Measurements from ENCODE around the gene ADAT3. TPM values are rescaled to one million over a fixed set of nuclear protein-coding genes. Genes with fewer than 3 reads are reported as not detected.

The ADAT3 gene
- polyA plus RNA-seq, 2 donors: 6.4 to 6.9 TPM

DNA sequence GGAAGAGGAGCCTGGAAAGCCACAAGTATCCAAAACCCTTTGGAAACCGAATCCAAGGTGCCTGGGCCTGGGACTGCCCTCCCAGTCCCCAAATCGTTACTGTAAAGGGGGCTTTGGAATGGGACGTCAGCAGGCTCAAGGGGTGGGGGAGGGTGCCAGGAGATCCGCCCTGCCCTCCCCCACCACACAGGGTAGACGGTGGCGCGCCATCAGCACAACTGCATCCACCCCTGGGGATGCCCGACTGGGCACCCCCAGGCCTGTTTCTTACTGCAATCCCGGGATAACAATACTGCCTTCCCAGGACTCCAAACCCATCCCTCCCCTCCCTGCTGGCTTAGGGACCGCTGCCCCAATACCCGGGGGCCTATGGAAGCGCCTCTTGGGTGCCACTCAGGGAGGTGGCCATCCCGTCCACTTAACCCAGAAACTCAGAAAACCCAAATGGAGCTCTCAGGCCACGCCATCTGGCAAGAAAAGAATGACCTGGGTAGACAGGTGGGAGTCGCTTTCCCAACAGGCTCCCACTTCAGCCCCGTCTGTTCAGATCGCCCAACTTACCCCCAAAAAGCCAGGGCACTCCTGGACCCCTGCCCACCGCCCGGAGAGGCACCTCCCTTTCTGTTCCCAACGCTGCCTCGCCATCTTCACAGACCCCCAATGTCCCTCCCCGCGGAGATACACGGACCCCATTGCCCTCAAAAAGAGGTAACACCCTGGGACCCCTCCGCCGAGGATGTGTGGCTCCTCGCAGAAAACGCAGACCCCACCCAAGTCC lies 44.2 kb upstream of the ADAT3 start:
- Histone ChIP-seq H3K27ac (ENCODE audit: low read depth in 2 of 2, low read length in 1 of 2) (peak overlapping the region; percentile 12 to 58), H3K4me1 (ENCODE audit: control insufficient read depth in 2 of 2, insufficient read depth in 2 of 2, low read length in 1 of 2) (peaks cover 12 to 42% of the 10 kb centered on the region in 2 donors), H3K9me3 (ENCODE audit: control insufficient read depth in 2 of 2, insufficient read depth in 1 of 2, low read depth in 1 of 2, low read length in 1 of 2) (no peaks in the 10 kb centered on the region), H3K4me3 (ENCODE audit: low read depth in 1 of 2, low read length in 2 of 2) (peak overlapping the region; percentile 86 to 90), H3K27me3 (ENCODE audit: control insufficient read depth in 1 of 2, insufficient read depth in 2 of 2, low read length in 2 of 2) (no peaks in the 10 kb centered on the region), H3K36me3 (ENCODE audit: control insufficient read depth in 2 of 2, insufficient read depth in 2 of 2, low read length in 1 of 2) (no peaks in the 10 kb centered on the region)
- 42 to 49% methylated on average over 28 of the region's 28 CpGs for WGBS, 2 donors

DNA sequence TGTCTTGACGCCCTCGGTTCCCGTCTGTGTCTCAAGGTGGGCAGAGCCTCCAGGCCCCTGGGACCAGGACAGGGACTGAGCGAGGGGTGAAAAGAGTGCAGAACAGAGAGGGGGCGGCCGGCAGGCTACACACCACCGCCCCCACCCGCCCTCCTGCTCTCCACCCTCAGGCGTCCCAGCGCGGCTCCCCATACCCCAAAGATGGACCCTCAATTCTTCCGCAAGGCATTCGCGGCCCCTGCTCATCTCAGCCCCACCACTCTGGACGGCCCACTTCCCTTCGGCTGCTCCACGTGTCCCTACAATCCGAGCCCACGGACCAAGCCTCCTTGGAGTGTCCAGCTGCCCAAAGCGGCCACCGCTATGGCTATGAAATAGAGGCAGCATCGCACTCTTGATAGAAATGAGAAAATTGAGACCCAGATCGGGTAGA lies 43.6 kb upstream of the ADAT3 start:
- Histone ChIP-seq H3K27ac (ENCODE audit: low read depth in 2 of 2, low read length in 1 of 2) (peak overlapping the region; percentile 29 to 95), H3K4me3 (ENCODE audit: low read depth in 1 of 2, low read length in 2 of 2) (peak overlapping the region; percentile 86 to 90), H3K27me3 (ENCODE audit: control insufficient read depth in 1 of 2, insufficient read depth in 2 of 2, low read length in 2 of 2) (no peaks in the 10 kb centered on the region)

DNA sequence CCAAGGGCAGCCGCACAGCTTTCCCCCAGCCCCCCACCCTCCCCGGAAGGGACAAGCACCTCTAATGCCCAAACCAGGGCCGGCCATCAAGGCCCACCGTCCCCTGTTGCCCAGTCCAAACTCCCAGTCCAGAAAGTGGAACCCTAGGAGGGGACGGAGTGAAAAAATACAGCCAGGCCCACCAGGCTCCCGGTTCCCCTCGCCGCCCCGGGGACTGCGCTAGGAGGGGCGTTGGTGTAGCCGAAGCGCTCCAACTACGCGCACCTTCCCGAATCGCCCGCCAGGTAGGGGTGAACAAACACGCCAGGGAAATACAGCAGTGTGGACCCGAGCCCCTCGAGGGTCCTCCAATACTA lies 43.2 kb upstream of the ADAT3 start:
- WGBS, 2 donors: 5 to 7% methylated on average over 21 of the region's 21 CpGs
- peaks cover 11 to 34% of the 10 kb centered on the region in 2 donors for H3K4me1 ChIP-seq (ENCODE audit: control insufficient read depth in 2 of 2, insufficient read depth in 2 of 2, low read length in 1 of 2)
- peak overlapping the region; percentile 29 to 95 for H3K27ac ChIP-seq (ENCODE audit: low read depth in 2 of 2, low read length in 1 of 2)

More for the DNA sequence above, 43.6 kb upstream of the ADAT3 start:
- Histone ChIP-seq H3K4me1 (ENCODE audit: control insufficient read depth in 2 of 2, insufficient read depth in 2 of 2, low read length in 1 of 2) (peaks cover 11 to 37% of the 10 kb centered on the region in 2 donors), H3K36me3 (ENCODE audit: control insufficient read depth in 2 of 2, insufficient read depth in 2 of 2, low read length in 1 of 2) (no peaks in the 10 kb centered on the region), H3K9me3 (ENCODE audit: control insufficient read depth in 2 of 2, insufficient read depth in 1 of 2, low read depth in 1 of 2, low read length in 1 of 2) (no peaks in the 10 kb centered on the region)
- WGBS, 2 donors: 24 to 35% methylated on average over 23 of the region's 23 CpGs

DNA sequence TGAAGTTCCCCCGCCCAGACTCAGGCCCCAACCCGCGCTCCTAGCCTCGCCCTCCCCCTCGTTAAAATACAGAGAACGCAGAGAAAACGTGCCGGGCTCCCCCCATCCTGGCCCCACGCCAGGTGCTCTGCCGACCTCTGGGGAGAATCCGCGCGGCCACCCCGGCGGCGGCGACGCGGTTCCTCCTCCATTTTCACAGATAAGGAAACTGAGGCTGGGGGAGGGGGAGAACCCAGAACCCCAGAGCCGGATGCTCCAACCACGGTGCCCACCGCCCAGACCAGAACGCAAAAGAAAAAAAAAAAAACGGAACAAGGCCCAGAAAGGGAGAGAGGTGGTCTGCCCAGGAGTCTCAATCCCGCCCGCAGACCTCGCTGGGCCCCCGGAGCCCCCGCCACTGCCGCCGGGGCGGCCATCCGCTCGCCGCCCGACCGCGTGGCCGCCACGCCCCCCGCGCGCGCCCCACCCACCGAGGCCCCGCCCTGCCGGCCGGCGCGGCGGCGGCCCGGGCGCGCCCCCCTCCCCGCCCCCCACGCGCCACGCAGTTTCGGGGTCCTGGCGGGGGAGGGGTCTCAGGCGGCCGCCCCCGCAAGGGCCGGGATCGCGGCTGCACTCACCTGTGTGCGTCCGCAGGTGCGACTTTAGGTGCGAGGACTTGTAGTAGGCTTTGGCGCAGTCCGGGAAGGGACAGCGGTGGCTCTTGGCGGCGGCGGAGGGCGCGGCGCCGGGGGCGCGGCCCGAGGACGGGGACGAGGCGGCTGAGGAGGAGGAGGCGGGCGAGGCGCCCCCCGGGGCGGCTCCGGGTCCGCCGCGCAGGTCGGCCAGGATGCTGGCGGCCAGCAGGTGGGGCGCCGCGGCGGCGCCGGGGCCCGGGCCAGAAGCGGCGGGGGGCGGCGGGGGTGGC lies 42.5 kb upstream of the ADAT3 start:
- H3K27me3 ChIP-seq (ENCODE audit: control insufficient read depth in 1 of 2, insufficient read depth in 2 of 2, low read length in 2 of 2): no peaks in the 10 kb centered on the region
- H3K4me1 ChIP-seq (ENCODE audit: control insufficient read depth in 2 of 2, insufficient read depth in 2 of 2, low read length in 1 of 2): peaks cover 11 to 31% of the 10 kb centered on the region in 2 donors
- peak overlapping the region; percentile 86 to 90 for H3K4me3 ChIP-seq (ENCODE audit: low read depth in 1 of 2, low read length in 2 of 2)
- H3K36me3 ChIP-seq (ENCODE audit: control insufficient read depth in 2 of 2, insufficient read depth in 2 of 2, low read length in 1 of 2): no peaks in the 10 kb centered on the region
- peak overlapping the region; percentile 90 to 95 for H3K27ac ChIP-seq (ENCODE audit: low read depth in 2 of 2, low read length in 1 of 2)
- WGBS, 2 donors: 0 to 1% methylated on average over 103 to 109 of the region's 109 CpGs
- no peaks in the 10 kb centered on the region for H3K9me3 ChIP-seq (ENCODE audit: control insufficient read depth in 2 of 2, insufficient read depth in 1 of 2, low read depth in 1 of 2, low read length in 1 of 2)

More for the DNA sequence above, 43.2 kb upstream of the ADAT3 start:
- Histone ChIP-seq H3K9me3 (ENCODE audit: control insufficient read depth in 2 of 2, insufficient read depth in 1 of 2, low read depth in 1 of 2, low read length in 1 of 2) (no peaks in the 10 kb centered on the region), H3K36me3 (ENCODE audit: control insufficient read depth in 2 of 2, insufficient read depth in 2 of 2, low read length in 1 of 2) (no peaks in the 10 kb centered on the region), H3K4me3 (ENCODE audit: low read depth in 1 of 2, low read length in 2 of 2) (peak overlapping the region; percentile 86 to 90), H3K27me3 (ENCODE audit: control insufficient read depth in 1 of 2, insufficient read depth in 2 of 2, low read length in 2 of 2) (no peaks in the 10 kb centered on the region)

DNA sequence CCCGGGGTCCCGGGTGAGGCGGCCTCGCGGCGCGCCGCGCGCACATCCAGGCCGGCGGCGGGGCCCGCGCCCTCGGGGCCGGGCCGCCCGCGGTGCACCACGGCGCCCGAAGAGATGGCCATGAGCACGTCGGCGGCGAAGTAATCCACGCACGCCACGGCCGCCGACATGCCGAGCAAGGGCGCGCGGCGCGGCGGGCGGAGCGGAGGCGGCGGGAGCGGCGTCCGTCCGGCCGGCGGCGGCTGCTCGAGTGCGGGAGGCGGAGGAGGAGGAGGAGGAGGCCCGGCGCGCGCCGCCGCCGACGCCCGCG lies 41.9 kb upstream of the ADAT3 start, which contains the start of gene KLF16:
TSS of gene KLF16 (minus strand) at position 252 of the 310 bp plus-strand sequence. CDS start at position 170, 82 bp downstream.
- 0 to 1% methylated on average over 51 to 63 of the region's 63 CpGs for WGBS, 2 donors

DNA sequence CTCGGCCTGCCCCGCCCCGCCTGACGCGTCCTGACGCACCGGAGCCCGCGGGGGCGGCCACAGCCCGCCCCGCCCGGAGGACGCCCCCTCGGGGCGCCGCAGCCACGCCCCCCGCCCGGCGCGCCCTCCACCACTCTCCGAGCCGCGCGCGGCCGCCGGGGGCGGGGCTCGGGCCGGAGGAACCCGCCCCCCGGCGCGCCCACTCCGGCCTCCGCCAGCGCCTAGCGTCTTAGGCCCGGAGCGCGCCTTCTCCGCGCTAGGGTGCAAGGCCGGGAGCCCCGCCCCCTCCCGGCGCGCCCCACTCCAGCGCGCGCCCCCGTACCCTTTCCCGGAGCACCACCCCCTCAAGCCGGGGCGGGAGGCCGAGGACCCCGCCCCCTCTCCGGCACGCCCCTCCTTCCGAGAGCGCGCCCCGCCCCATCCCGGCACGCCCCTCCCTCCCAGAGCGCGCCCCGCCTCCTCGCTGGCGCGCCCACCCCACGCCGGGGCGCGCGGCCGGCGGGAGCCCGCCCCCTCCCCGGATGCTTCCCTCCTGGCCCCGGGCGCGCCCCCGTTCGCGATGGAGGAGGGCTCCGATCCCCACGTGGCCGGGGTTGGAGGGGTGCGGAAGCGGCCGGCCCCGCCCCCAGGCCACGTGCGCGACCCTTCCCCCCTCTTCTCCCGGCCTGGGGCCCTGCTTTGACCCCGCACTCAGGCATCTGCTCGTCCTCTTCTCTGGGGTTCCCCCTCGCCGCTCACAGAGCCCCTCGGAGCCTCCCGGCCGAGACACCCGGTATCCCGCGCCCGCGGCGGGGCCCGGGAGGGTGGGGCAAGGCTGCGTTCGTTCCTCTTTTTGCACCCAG lies 41.3 kb upstream of the ADAT3 start:
- Histone ChIP-seq H3K4me1 (ENCODE audit: control insufficient read depth in 2 of 2, insufficient read depth in 2 of 2, low read length in 1 of 2) (peaks cover 8 to 22% of the 10 kb centered on the region in 2 donors), H3K27ac (ENCODE audit: low read depth in 2 of 2, low read length in 1 of 2) (peak overlapping the region; percentile 90 to 95), H3K4me3 (ENCODE audit: low read depth in 1 of 2, low read length in 2 of 2) (peak overlapping the region; percentile 66 to 86), H3K27me3 (ENCODE audit: control insufficient read depth in 1 of 2, insufficient read depth in 2 of 2, low read length in 2 of 2) (no peaks in the 10 kb centered on the region), H3K9me3 (ENCODE audit: control insufficient read depth in 2 of 2, insufficient read depth in 1 of 2, low read depth in 1 of 2, low read length in 1 of 2) (no peaks in the 10 kb centered on the region), H3K36me3 (ENCODE audit: control insufficient read depth in 2 of 2, insufficient read depth in 2 of 2, low read length in 1 of 2) (no peaks in the 10 kb centered on the region)
- WGBS, 2 donors: 1% methylated on average over 50 to 115 of the region's 115 CpGs

More for the DNA sequence above, 41.9 kb upstream of the ADAT3 start, which contains the start of gene KLF16:
- Histone ChIP-seq H3K9me3 (ENCODE audit: control insufficient read depth in 2 of 2, insufficient read depth in 1 of 2, low read depth in 1 of 2, low read length in 1 of 2) (no peaks in the 10 kb centered on the region), H3K4me1 (ENCODE audit: control insufficient read depth in 2 of 2, insufficient read depth in 2 of 2, low read length in 1 of 2) (peaks cover 8 to 24% of the 10 kb centered on the region in 2 donors), H3K27ac (ENCODE audit: low read depth in 2 of 2, low read length in 1 of 2) (peak within 1 kb of the TSS; percentile 90 to 95), H3K36me3 (ENCODE audit: control insufficient read depth in 2 of 2, insufficient read depth in 2 of 2, low read length in 1 of 2) (no peaks in the 10 kb centered on the region), H3K4me3 (ENCODE audit: low read depth in 1 of 2, low read length in 2 of 2) (peak within 1 kb of the TSS; percentile 86 to 90), H3K27me3 (ENCODE audit: control insufficient read depth in 1 of 2, insufficient read depth in 2 of 2, low read length in 2 of 2) (no peaks in the 10 kb centered on the region)

DNA sequence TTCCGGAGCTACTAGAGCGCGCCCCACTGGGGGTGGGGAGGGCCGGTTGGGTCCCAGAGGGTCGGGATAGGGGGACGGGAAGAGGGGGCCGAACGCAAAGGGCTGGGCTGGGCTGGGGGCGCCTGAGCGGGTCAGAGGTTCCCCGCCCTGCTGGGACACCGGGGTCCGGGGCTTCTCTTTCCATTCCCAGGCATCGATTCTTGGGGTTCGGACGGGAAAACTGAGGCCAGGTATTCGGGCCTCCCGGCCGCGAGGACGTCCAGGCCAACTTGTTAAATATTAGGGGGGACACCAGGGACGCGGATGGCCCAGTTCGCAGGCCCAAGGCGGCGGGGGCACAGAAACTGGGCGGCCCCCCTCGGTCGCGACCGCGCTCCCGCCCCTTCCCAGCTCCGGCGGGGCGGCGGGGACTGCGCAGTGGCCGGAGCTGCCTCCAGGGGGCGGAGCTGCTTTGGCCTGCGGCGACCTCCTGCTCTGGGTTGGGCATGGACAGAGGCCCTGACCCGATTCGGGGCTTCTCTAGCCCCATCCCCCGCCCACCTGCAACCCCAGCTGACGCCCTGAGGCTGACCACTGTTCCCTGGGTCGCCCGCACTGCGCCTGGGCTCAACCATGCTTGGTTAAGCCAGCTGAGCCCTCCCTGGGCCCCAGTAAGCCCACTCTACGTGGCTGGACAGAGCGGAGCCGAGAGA lies 40.6 kb upstream of the ADAT3 start:
- 5% methylated on average over 49 to 52 of the region's 52 CpGs for WGBS, 2 donors
- peak overlapping the region; percentile 87 to 90 for H3K27ac ChIP-seq (ENCODE audit: low read depth in 2 of 2, low read length in 1 of 2)

DNA sequence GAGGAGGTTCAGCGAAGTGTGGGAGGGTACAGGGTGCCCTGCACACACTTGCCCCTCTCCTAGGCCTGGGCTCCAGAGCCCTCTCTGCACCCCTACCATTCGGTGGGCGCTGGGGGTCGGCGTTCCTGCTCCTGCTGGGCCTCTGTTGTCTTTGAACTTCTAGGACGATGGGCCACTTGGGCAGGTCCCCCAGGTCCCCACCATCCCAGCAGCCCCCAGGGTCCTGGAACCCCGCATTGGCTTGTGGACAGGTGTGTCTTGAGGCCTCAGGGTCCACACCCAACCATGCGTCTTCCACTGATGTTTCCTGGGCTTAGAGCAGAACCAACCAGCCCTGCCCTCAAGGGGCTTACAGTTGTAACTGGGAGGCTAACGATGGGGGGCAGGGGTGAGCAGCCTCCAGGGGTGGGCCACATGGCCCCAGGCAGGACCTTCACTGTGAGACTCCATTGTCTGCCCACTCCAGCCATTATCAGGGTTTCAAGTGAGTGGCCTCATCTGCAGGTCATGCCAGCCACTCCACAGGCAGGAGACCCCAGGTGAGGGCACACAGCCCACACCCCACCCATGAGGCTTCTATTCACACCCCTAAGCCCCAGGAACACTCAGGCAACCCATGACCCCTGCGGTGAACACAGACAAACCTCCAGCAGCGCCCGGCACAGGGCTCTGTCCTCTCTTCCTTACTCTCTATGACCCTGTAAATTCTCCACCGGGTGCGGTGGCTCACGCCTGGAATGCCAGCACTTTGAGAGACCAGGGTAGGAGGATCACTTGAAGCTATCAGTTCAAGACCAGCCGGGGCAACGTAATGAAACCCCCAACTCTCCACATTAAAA lies 39.8 kb upstream of the ADAT3 start:
- Histone ChIP-seq H3K27me3 (ENCODE audit: control insufficient read depth in 1 of 2, insufficient read depth in 2 of 2, low read length in 2 of 2) (no peaks in the 10 kb centered on the region), H3K4me1 (ENCODE audit: control insufficient read depth in 2 of 2, insufficient read depth in 2 of 2, low read length in 1 of 2) (peaks cover 5 to 10% of the 10 kb centered on the region in 2 donors), H3K36me3 (ENCODE audit: control insufficient read depth in 2 of 2, insufficient read depth in 2 of 2, low read length in 1 of 2) (no peaks in the 10 kb centered on the region), H3K9me3 (ENCODE audit: control insufficient read depth in 2 of 2, insufficient read depth in 1 of 2, low read depth in 1 of 2, low read length in 1 of 2) (no peaks in the 10 kb centered on the region), H3K27ac (ENCODE audit: low read depth in 2 of 2, low read length in 1 of 2) (peak overlapping the region; percentile 87 to 90), H3K4me3 (ENCODE audit: low read depth in 1 of 2, low read length in 2 of 2) (peak overlapping the region; percentile 66 to 86)
- 85 to 86% methylated on average over 17 of the region's 17 CpGs for WGBS, 2 donors

More for the DNA sequence above, 40.6 kb upstream of the ADAT3 start:
- no peaks in the 10 kb centered on the region for H3K9me3 ChIP-seq (ENCODE audit: control insufficient read depth in 2 of 2, insufficient read depth in 1 of 2, low read depth in 1 of 2, low read length in 1 of 2)
- peak overlapping the region; percentile 66 to 86 for H3K4me3 ChIP-seq (ENCODE audit: low read depth in 1 of 2, low read length in 2 of 2)
- no peaks in the 10 kb centered on the region for H3K36me3 ChIP-seq (ENCODE audit: control insufficient read depth in 2 of 2, insufficient read depth in 2 of 2, low read length in 1 of 2)
- peaks cover 6 to 16% of the 10 kb centered on the region in 2 donors for H3K4me1 ChIP-seq (ENCODE audit: control insufficient read depth in 2 of 2, insufficient read depth in 2 of 2, low read length in 1 of 2)
- H3K27me3 ChIP-seq (ENCODE audit: control insufficient read depth in 1 of 2, insufficient read depth in 2 of 2, low read length in 2 of 2): no peaks in the 10 kb centered on the region
